NCI-H1105 (cell line): ENCODE measurements around the gene CNGB1.

Experiments used
- DNase-seq: peaks from one replicate; lab custom pipeline; 2025; lab: John Stamatoyannopoulos, UW

The CNGB1 gene

GRCh38 chr16:57972306-57972705, 1.4 kb upstream of the CNGB1 start:
- no peak for DNase-seq

DNA sequence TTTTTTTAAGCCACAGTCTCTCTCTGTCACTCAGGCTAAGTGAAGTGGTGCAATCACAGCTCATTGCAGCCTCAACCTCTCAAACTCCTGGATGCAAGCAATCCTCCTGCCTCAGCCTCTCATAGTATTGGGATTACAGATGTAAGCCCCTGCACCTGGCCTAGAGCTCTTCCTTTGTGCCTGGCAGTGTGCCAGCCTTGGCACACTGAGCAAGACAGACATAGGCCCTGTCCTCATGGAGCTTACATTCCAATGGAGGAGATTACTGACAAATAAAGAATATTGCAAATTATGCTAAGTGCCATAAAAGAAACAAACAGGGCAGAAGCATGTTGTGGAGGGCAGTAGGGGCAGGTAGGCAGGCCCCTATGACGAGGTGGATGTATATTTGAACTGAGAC, 920 bp upstream of the CNGB1 start:
- no peak for DNase-seq

- no peak for DNase-seq
These were observed 609 bp downstream of the CNGB1 start for GRCh38 chr16:57970319-57970718.

DNA sequence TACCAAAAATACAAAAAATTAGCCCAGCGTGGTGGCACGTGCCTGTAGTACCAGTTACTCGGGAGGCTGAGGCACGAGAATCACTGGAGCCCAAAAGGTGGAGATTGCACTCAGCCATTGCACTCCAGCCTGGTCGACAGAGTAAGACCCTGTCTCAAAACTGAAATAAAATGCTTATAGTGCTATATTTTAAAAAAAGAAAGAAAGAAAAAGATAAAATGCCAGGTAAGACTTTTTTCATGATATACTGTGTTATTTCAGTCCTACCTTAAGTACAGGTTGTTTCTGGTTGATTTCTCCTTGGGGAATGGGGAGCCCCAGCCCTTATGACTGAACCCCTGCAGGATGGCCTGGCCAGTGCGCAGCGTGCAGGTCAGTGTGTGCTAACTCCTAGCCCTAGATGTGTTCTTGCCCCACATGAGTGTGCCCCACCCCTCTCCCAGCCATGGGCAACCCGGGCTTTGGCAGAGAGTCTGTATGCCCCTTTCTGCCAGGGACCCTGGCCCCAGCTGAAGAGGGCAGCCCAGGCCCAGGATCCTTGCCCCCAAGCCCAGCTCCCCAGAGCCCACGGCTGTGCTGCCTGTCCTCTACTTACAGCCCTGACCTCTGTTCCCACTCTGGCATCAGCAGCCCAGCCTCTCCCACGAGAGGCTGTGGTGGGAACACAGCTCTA, 1.3 kb downstream of the CNGB1 start:
- no peak for DNase-seq

DNA sequence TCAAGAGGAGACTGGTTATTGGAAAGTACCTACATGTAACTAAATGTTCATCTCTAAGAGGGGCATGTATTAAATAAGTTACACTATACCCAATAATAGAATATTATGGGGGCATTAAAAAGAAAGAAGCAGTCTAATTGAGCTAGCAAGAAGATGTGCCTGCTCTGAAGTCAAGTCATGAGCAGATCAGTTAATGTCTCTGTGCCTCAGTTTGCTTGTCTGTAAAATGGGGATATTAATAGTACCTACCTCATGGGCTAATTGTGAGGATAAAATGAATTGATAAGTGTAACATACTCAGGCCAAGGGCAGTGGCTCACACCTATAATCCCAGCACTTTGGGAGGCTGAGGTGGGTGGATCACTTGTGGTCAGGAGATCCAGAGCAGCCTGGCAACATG, 3.0 kb downstream of the CNGB1 start:
- DNase-seq: no peak

DNA sequence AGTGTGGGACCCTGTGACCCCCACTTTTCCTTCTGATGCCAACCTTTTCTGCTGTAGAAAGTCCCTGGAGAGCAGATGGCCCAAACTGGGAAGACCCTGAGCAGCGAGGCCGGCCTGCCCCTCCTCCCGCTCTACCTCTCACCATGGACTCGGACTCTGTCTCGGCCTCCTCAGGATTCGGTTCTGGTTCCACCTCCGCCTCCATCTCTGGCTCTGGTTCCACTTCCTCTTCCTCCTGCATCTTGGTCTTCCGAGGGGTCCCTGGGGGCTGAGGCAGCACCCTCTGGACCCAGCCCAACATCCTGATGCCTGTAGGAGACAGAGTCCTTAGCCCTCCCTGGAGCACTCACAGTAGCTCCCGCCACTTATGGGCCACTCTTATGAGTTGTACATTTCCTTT, 3.9 kb downstream of the CNGB1 start:
- DNase-seq: no peak

GRCh38 chr16:57966204-57966771, 4.6 kb downstream of the CNGB1 start:
- no peak for DNase-seq

GRCh38 chr16:57964157-57964700, 6.7 kb downstream of the CNGB1 start:
- no peak for DNase-seq

DNA sequence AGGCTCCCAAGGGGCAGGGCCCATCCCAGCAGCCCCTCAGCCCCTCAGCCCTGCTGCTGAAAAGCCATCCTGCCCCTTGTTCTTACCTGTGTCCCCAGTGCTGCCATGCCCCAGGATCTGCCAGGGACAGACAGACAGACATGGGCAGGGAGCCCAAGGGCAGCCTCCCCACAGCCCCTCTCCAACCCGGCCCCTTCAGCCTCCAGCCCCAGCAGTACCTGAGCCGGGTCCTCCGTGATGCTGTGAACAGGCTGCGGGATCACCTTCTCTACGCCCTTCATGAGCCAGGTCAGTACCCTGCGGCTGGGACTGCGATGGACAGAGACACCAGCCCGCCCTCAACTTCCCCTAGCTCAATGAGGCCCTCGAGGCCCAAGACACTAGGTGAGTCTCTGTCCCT, 8.2 kb downstream of the CNGB1 start:
- DNase-seq: no peak

DNA sequence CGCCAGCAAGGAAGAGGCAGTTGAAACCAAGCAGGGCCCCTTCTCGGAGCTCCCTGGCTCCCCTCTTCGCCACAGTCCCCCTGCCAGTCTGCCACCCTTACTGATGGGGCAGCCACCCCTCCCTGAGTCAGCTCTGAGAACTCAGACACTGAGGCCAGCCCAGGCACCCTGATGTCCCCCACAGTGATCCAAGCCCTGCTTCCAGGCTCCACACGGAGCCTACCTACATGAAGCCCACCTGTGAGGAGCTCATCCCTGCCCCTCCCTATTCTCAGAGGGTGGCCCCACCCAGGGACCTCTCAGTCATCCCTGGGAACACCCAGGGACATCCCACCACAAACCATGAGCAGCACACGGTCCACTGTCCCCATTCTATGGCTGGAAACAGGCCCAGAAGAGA, 8.9 kb downstream of the CNGB1 start:
- DNase-seq: no peak

DNA sequence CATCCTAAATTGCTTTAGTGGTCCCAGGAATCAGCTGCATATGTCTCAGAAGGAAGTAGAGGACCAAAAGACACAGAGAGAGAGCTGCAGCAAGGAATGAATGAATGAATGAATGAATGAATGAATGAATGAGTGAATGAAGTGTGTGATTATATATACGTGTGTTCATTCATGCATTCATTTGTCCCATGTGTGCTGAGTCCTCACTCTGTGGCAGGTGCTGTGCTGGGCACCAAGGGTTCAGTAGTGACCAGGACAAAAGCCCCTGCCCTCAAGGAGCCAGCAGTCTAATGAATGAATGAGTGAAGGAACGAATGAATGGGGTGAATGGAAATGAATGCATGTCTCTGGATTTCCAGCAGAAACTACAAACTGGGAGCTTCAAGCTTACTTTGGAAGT, 9.4 kb downstream of the CNGB1 start:
- DNase-seq: no peak

DNA sequence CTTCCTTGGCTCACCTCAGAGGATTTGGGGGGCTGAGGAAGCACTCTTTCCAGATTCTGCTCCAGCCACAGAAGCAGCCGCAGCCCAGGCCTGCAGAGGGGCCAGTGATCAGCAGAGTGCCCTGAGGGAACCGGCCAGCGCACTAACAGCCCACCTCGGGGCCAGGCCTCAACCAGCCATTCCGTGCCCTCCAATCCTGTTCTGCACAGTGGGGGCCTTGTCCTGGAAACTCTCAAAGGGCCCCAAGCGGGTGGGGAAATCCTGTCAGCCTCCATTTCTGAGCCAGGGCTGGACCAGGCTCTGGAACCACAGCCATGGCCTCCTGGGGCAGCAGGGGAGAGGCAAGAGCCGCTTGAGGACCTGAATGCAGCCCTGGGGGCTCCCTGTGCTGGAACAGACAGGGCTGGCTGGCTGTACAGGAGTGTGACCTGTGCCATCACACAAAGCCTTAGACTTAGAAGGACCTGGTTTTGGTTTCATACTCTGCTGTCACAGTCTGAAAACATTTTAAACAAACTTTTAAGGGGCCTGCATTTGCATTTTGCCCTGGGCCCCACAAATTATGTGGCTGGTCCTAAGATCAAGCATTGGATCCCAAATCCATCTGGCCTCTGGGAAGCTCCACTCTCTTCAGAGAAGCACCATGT, 10.0 kb downstream of the CNGB1 start:
- no peak for DNase-seq

DNA sequence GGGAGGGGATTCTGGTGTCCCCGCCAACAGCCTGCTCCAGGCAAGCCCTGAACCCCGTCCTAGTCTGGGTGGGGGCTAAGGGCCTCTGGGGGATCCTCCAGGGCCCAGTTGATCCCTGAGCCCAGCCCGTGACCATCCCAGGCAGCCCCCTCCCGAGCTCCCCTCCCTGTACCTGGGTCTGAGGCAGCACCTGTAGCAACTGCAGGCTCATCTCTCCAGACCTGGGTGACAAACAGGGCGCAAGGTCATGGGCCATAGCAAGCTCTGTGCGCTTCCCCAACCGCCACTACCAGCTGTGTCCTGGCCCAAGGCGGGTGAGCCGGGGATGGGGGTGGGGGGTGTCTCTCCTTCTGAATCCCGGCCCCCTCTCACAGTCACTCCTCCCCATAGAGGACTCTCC, 10.6 kb downstream of the CNGB1 start:
- no peak for DNase-seq

DNA sequence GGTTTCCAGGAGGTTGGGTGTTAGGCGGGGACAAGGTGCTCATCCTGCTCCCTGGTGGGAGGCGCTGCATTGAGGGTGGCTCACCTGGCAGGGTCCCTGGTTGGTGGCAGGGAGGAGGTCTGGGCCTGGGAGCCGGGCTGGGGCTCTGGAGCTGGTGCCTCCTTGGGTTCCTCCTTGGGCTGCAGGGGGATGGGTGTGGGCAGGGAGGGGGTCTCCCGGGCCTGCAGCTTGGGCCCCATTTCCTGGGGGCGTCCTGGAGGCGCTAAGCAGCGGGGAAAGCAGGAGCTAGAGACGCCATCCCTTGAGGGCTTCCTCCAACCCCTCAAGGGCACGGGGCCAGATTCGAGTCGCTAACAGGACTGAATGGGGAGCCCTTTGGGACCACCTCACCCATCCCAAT, 11.1 kb downstream of the CNGB1 start:
- DNase-seq: no peak

GRCh38 chr16:57959121-57959520, 11.8 kb downstream of the CNGB1 start:
- DNase-seq: no peak

- no peak for DNase-seq
These were observed 12.4 kb downstream of the CNGB1 start for GRCh38 chr16:57958544-57958943.

- no peak for DNase-seq
These were observed 13.1 kb downstream of the CNGB1 start for GRCh38 chr16:57957673-57958392.

- no peak for DNase-seq
These were observed 13.8 kb downstream of the CNGB1 start for GRCh38 chr16:57956924-57957672.

- DNase-seq: no peak
These were observed 14.6 kb downstream of the CNGB1 start for GRCh38 chr16:57956270-57956808.

GRCh38 chr16:57955572-57956188, 15.2 kb downstream of the CNGB1 start:
- no peak for DNase-seq

- DNase-seq: no peak
These were observed 17.1 kb downstream of the CNGB1 start for GRCh38 chr16:57953857-57954256.
